GM12892 (cell line): ENCODE measurements around the gene MYO5B.

ENCODE experiments used
- POLR2A ChIP-seq: IDR thresholded peaks from 2 replicates; pipeline ENCODE4 v1.6.1; 2011; ENCODE audit warnings: low read depth, low read length, control low read depth
- POLR2AphosphoS5 ChIP-seq: IDR thresholded peaks from 2 replicates; pipeline ENCODE4 v1.6.1; 2011; ENCODE audit warnings: low read depth, low read length, control low read depth

- TF ChIP-seq POLR2A = no peak
- no peak for TF ChIP-seq POLR2AphosphoS5
Measured at GRCh38 chr18:50182511-50182910, 12.4 kb downstream of the MYO5B start.
